H9 (cell line): ENCODE results near the gene FOLR2. TPM values are rescaled to one million over a fixed set of nuclear protein-coding genes. Genes with fewer than 3 reads are reported as not detected.

Experiments
- DNase-seq: peaks from one replicate; pipeline ENCODE4 v3.0.0-alpha.2; 2017
- H2AFZ ChIP-seq: one replicate; pipeline ENCODE4 v1.6.1; 2013; ENCODE audit warnings: mild to moderate bottlenecking, low read length, control low read depth, moderate library complexity
- H2AK5ac ChIP-seq: 2 replicates; pipeline ENCODE4 v1.6.1; 2013; ENCODE audit warnings: low read length, control low read depth, mixed read lengths; ENCODE audit not compliant: insufficient read length
- H2BK120ac ChIP-seq: one replicate; pipeline ENCODE4 v1.6.1; 2013; ENCODE audit warnings: low read depth, mild to moderate bottlenecking, low read length, control low read depth, inconsistent platforms; ENCODE audit not compliant: poor library complexity, severe bottlenecking
- H2BK12ac ChIP-seq: 2 replicates; pipeline ENCODE4 v1.6.1; 2013; ENCODE audit warnings: low read length, control low read depth, mixed read lengths, low read depth; ENCODE audit not compliant: insufficient read length
- H2BK15ac ChIP-seq: 2 replicates; pipeline ENCODE4 v1.6.1; 2013; ENCODE audit warnings: low read depth, low read length, control low read depth
- H2BK20ac ChIP-seq: one replicate; pipeline ENCODE4 v1.6.1; 2013; ENCODE audit warnings: low read depth, mild to moderate bottlenecking, low read length, control low read depth, inconsistent platforms; ENCODE audit not compliant: poor library complexity, severe bottlenecking
- H2BK5ac ChIP-seq: 2 replicates; pipeline ENCODE4 v1.6.1; 2013; ENCODE audit warnings: low read length, control low read depth, mixed read lengths; ENCODE audit not compliant: insufficient read length
- H3K14ac ChIP-seq: 2 replicates; pipeline ENCODE4 v1.6.1; 2013; ENCODE audit warnings: low read length, control low read depth; ENCODE audit not compliant: insufficient read depth
- H3K18ac ChIP-seq: 2 replicates; pipeline ENCODE4 v1.6.1; 2013; ENCODE audit warnings: low read depth, mild to moderate bottlenecking, mixed read lengths, low read length, control low read depth; ENCODE audit not compliant: insufficient read length
- H3K23ac ChIP-seq: 2 replicates; pipeline ENCODE4 v1.6.1; 2013; ENCODE audit warnings: low read length, control low read depth, mixed read lengths, low read depth; ENCODE audit not compliant: insufficient read length
- H3K23me2 ChIP-seq: 2 replicates; pipeline ENCODE4 v1.6.1; 2013; ENCODE audit warnings: low read depth, mild to moderate bottlenecking, mixed read lengths, low read length, control low read depth; ENCODE audit not compliant: insufficient read length, poor library complexity, severe bottlenecking
- H3K27ac ChIP-seq: 2 replicates; pipeline ENCODE4 v1.5.1; 2013; ENCODE audit warnings: low read length, control low read depth, mixed read lengths, low read depth; ENCODE audit not compliant: insufficient read length
- H3K27me3 ChIP-seq: 2 replicates; pipeline ENCODE4 v1.6.1; 2013; ENCODE audit warnings: low read length, control low read depth, inconsistent platforms; ENCODE audit not compliant: insufficient read depth
- H3K4ac ChIP-seq: 2 replicates; pipeline ENCODE4 v1.6.1; 2013; ENCODE audit warnings: low read depth, mild to moderate bottlenecking, control low read depth, inconsistent platforms, low read length, moderate library complexity
- H3K4me1 ChIP-seq: 2 replicates; pipeline ENCODE4 v1.6.1; 2013; ENCODE audit warnings: low read length, control low read depth, inconsistent platforms; ENCODE audit not compliant: insufficient read depth
- H3K4me2 ChIP-seq: 2 replicates; pipeline ENCODE4 v1.6.1; 2013; ENCODE audit warnings: low read length, control low read depth, mixed read lengths; ENCODE audit not compliant: insufficient read length, insufficient read depth
- H3K56ac ChIP-seq: 2 replicates; pipeline ENCODE4 v1.6.1; 2013; ENCODE audit warnings: low read depth, mild to moderate bottlenecking, mixed read lengths, low read length, control low read depth; ENCODE audit not compliant: insufficient read length
- H3K79me1 ChIP-seq: 2 replicates; pipeline ENCODE4 v1.6.1; 2013; ENCODE audit warnings: low read depth, mild to moderate bottlenecking, moderate library complexity, low read length, control low read depth, inconsistent platforms; ENCODE audit not compliant: insufficient read depth, poor library complexity, severe bottlenecking
- H3K79me2 ChIP-seq: 2 replicates; pipeline ENCODE4 v1.6.1; 2013; ENCODE audit warnings: low read length, control low read depth, inconsistent platforms; ENCODE audit not compliant: insufficient read depth
- H3K9ac ChIP-seq: 2 replicates; pipeline ENCODE4 v1.6.1; 2013; ENCODE audit warnings: low read length, control low read depth, mixed read lengths; ENCODE audit not compliant: insufficient read length; ENCODE audit errors: extremely low read depth
- H3K9me3 ChIP-seq: one replicate; pipeline ENCODE4 v1.6.1; 2013; ENCODE audit warnings: low read depth, low read length, inconsistent platforms; ENCODE audit not compliant: control insufficient read depth
- H3T11ph ChIP-seq: one replicate; pipeline ENCODE4 v1.6.1; 2013; ENCODE audit warnings: mild to moderate bottlenecking, low read length, control low read depth, inconsistent platforms
- H4K20me1 ChIP-seq: one replicate; pipeline ENCODE4 v1.6.1; 2013; ENCODE audit not compliant: control insufficient read depth, insufficient read length, insufficient read depth
- H4K5ac ChIP-seq: 2 replicates; pipeline ENCODE4 v1.6.1; 2013; ENCODE audit warnings: low read depth, mild to moderate bottlenecking, mixed read lengths, low read length, control low read depth; ENCODE audit not compliant: insufficient read length
- H4K8ac ChIP-seq: replicated peaks from 2 replicates; pipeline ENCODE4 v1.6.1; 2013; ENCODE audit warnings: low read length, control low read depth, mixed read lengths, low read depth; ENCODE audit not compliant: insufficient read length
- H4K91ac ChIP-seq: 2 replicates; pipeline ENCODE4 v1.6.1; 2013; ENCODE audit warnings: low read depth, mild to moderate bottlenecking, moderate library complexity, mixed read lengths, low read length, control low read depth; ENCODE audit not compliant: insufficient read length
- H3K27ac Mint-ChIP-seq, 3 experiments: 2 replicates in 2 of 3; 3 replicates in 1 of 3; pipeline ENCODE4 v1.8.0; 2020 to 2021; ENCODE audit warnings: mixed read lengths in 3 of 3, mild to moderate bottlenecking in 1 of 3, moderate library complexity in 1 of 3
- H3K27me3 Mint-ChIP-seq: 2 replicates; pipeline ENCODE4 v1.8.0; 2021; ENCODE audit warnings: low read depth, mild to moderate bottlenecking, moderate library complexity, mixed read lengths
- H3K36me3 Mint-ChIP-seq, 3 experiments: 2 replicates in 2 of 3; 3 replicates in 1 of 3; pipeline ENCODE4 v1.8.0; 2020 to 2021; ENCODE audit warnings: low read depth in 3 of 3, mixed read lengths in 3 of 3; ENCODE audit not compliant: insufficient read depth in 1 of 3
- H3K4me1 Mint-ChIP-seq, 2 experiments: 2 replicates each; pipeline ENCODE4 v1.8.0; 2020; ENCODE audit warnings: mixed read lengths in 2 of 2
- H3K4me3 Mint-ChIP-seq, 2 experiments: 2 replicates in 1 of 2; 3 replicates in 1 of 2; pipeline ENCODE4 v1.8.0; 2020 to 2021; ENCODE audit warnings: mild to moderate bottlenecking in 2 of 2, mixed read lengths in 2 of 2, moderate library complexity in 1 of 2
- H3K9me3 Mint-ChIP-seq, 2 experiments: 2 replicates in 1 of 2; 3 replicates in 1 of 2; pipeline ENCODE4 v1.8.0; 2020; ENCODE audit warnings: mild to moderate bottlenecking in 2 of 2, mixed read lengths in 2 of 2, moderate library complexity in 1 of 2
- CTCF ChIP-seq: fragments of 200-600 bp; sonication (generic); conservative IDR thresholded peaks from 3 replicates; pipeline ENCODE4 v1.8.0; 2021; ENCODE audit warnings: antibody characterized with exemption, mild to moderate bottlenecking
- WGBS: extraction: QIAGEN DNeasy Blood & Tissue Kit; methylation state at CpG from one replicate; pipeline ENCODE4 v1.1.7; 2013; ENCODE audit warnings: missing lambda C conversion rate, low lambda C conversion rate, mixed read lengths; ENCODE audit not compliant: insufficient read length; ENCODE audit errors: extremely low coverage; 5-methylcytosine and 5-hydroxymethylcytosine counted together
- total RNA-seq: library from RNA; stranded (reverse); gene quantifications from 2 replicates; pipeline ENCODE4 v1.2.1, GENCODE V29; 2021

FOLR2 gene
- total RNA-seq, 1 experiment from 2014 or later: not detected

GRCh38 chr11:72259490-72259889 is 42.9 kb downstream of the FOLR2 start:
- WGBS: no CpG with 5 or more reads among the region's 2 CpGs
- H3K79me2 ChIP-seq: no peaks in the 10 kb centered on the region
- H3K9ac ChIP-seq: no peak overlapping the region
- no peak overlapping the region for H2AFZ ChIP-seq
- no peaks in the 10 kb centered on the region for H3K79me1 ChIP-seq
- DNase-seq: no peak
- H3K23ac ChIP-seq: no peak overlapping the region
- no peak overlapping the region for H3K18ac ChIP-seq
- no peak overlapping the region for H3K14ac ChIP-seq
- H4K5ac ChIP-seq: no peak overlapping the region
- H4K8ac ChIP-seq: no peak overlapping the region
- no peak overlapping the region for H3K4me2 ChIP-seq
- Mint-ChIP-seq H3K27me3 (peaks cover 6% of the 10 kb centered on the region), H3K27ac (no peak overlapping the region), H3K4me1 (peaks cover 10 to 11% of the 10 kb centered on the region in 2 experiments), H3K4me3 (no peak overlapping the region), H3K9me3 (peaks cover 0 to 6% of the 10 kb centered on the region in 2 experiments; a peak in 3 of 5 replicates), H3K36me3 (no peaks in the 10 kb centered on the region)
- no peaks in the 10 kb centered on the region for H4K20me1 ChIP-seq
- H4K91ac ChIP-seq: no peak overlapping the region
- no peaks in the 10 kb centered on the region for H3K4me1 ChIP-seq
- no peak overlapping the region for H3K4ac ChIP-seq
- H2BK120ac ChIP-seq: no peak overlapping the region
- TF ChIP-seq CTCF: no peak
- H3K56ac ChIP-seq: no peak overlapping the region
- H2BK12ac ChIP-seq: no peak overlapping the region
- H2BK5ac ChIP-seq: no peak overlapping the region
- no peak overlapping the region for H2BK20ac ChIP-seq
- no peaks in the 10 kb centered on the region for H3K27me3 ChIP-seq
- no peaks in the 10 kb centered on the region for H3K9me3 ChIP-seq
- H2AK5ac ChIP-seq: no peak overlapping the region
- H3T11ph ChIP-seq: no peak overlapping the region
- H3K23me2 ChIP-seq: no peaks in the 10 kb centered on the region
- H3K27ac ChIP-seq: no peak overlapping the region
- H2BK15ac ChIP-seq: no peak overlapping the region
